CD14-positive monocyte (primary cell): ENCODE data around the gene ZNF302. TPM values are rescaled to one million over a fixed set of nuclear protein-coding genes. Genes with fewer than 3 reads are reported as not detected.

Experiments
- DNase-seq, 3 donors: peaks; one replicate each; pipeline ENCODE4 v3.0.0-alpha.2; 2011 to 2022
- H2AFZ ChIP-seq: 2 replicates; pipeline ENCODE4 v1.6.0; 2012; ENCODE audit warnings: mild to moderate bottlenecking, low read depth, low read length, inconsistent platforms; ENCODE audit not compliant: insufficient read depth, poor library complexity, severe bottlenecking
- H3K27ac ChIP-seq, 2 donors: 1 replicate in 1 of 2; 2 replicates in 1 of 2; pipeline ENCODE4 v1.5.1; 2012 to 2013; ENCODE audit warnings: low read length in 2 of 2, control low read depth in 1 of 2, inconsistent platforms in 1 of 2, low read depth in 1 of 2, mild to moderate bottlenecking in 1 of 2
- H3K27me3 ChIP-seq, 2 donors: one replicate each; pipeline versions ENCODE4 v1.6.0 to v1.6.1; 2011 to 2013; ENCODE audit warnings: low read length in 2 of 2; ENCODE audit not compliant: control insufficient read depth in 2 of 2, insufficient read depth in 2 of 2
- H3K36me3 ChIP-seq, 2 donors: replicated peaks in 1 of 2; 1 replicate in 1 of 2; 2 replicates in 1 of 2; pipeline versions ENCODE4 v1.5.1 to v1.6.1; 2012 to 2013; ENCODE audit warnings: low read length in 2 of 2, control low read depth in 1 of 2, inconsistent platforms in 1 of 2, mild to moderate bottlenecking in 1 of 2; ENCODE audit not compliant: insufficient read depth in 2 of 2, control insufficient read depth in 1 of 2
- H3K4me1 ChIP-seq, 2 donors: 1 replicate in 1 of 2; 2 replicates in 1 of 2; pipeline versions ENCODE4 v1.5.1 to v1.6.1; 2012 to 2013; ENCODE audit warnings: low read length in 2 of 2, control low read depth in 1 of 2, inconsistent platforms in 1 of 2, mild to moderate bottlenecking in 1 of 2, moderate library complexity in 1 of 2; ENCODE audit not compliant: insufficient read depth in 2 of 2, control insufficient read depth in 1 of 2
- H3K4me2 ChIP-seq: replicated peaks from 2 replicates; pipeline ENCODE3; 2012; ENCODE audit warnings: low read length, moderate library complexity, mild to moderate bottlenecking; ENCODE audit not compliant: poor library complexity, severe bottlenecking; ENCODE audit errors: extremely low read depth
- H3K4me3 ChIP-seq, 3 experiments: fragments of 200-600 bp in 1 of 3; sonication (generic) in 1 of 3; replicated peaks in 1 of 3; 1 replicate in 2 of 3; 2 replicates in 1 of 3; pipeline ENCODE4 v1.5.1; 2011 to 2013; ENCODE audit warnings: low read length in 3 of 3, mild to moderate bottlenecking in 3 of 3, control low read depth in 2 of 3, low read depth in 2 of 3, inconsistent platforms in 1 of 3, moderate library complexity in 1 of 3
- H3K79me2 ChIP-seq: 2 replicates; pipeline ENCODE4 v1.6.0; 2012; ENCODE audit warnings: mild to moderate bottlenecking, control low read depth, inconsistent platforms, low read length, moderate library complexity; ENCODE audit not compliant: insufficient read depth
- H3K9ac ChIP-seq: 2 replicates; pipeline ENCODE4 v1.6.0; 2017; ENCODE audit warnings: low read length, mild to moderate bottlenecking; ENCODE audit not compliant: insufficient read depth, poor library complexity, severe bottlenecking
- H3K9me3 ChIP-seq, 2 donors: replicated peaks in 1 of 2; 1 replicate in 1 of 2; 2 replicates in 1 of 2; pipeline versions ENCODE4 v1.5.1 to v1.6.1; 2012 to 2013; ENCODE audit warnings: low read length in 2 of 2, control low read depth in 1 of 2; ENCODE audit not compliant: control insufficient read depth in 1 of 2, insufficient read depth in 1 of 2
- H4K20me1 ChIP-seq: 2 replicates; pipeline ENCODE4 v1.6.0; 2012; ENCODE audit warnings: mild to moderate bottlenecking, low read length, control low read depth, moderate library complexity; ENCODE audit not compliant: insufficient read depth
- H3K27ac Mint-ChIP-seq, 7 donors: one replicate each; pipeline ENCODE4 v1.8.0; 2020; ENCODE audit warnings: mild to moderate bottlenecking in 7 of 7, mixed read lengths in 7 of 7, moderate library complexity in 6 of 7, inconsistent platforms in 2 of 7
- H3K27me3 Mint-ChIP-seq, 3 donors: one replicate each; pipeline ENCODE4 v1.8.0; 2021 to 2022; ENCODE audit warnings: low read depth in 3 of 3, mild to moderate bottlenecking in 3 of 3, mixed read lengths in 3 of 3, moderate library complexity in 3 of 3, inconsistent platforms in 1 of 3
- H3K36me3 Mint-ChIP-seq, 2 donors: one replicate each; pipeline ENCODE4 v1.8.0; 2020; ENCODE audit warnings: mixed read lengths in 2 of 2, inconsistent platforms in 1 of 2, mild to moderate bottlenecking in 1 of 2
- H3K4me1 Mint-ChIP-seq: one replicate; pipeline ENCODE4 v1.8.0; 2020; ENCODE audit warnings: mild to moderate bottlenecking, mixed read lengths
- H3K4me3 Mint-ChIP-seq, 2 donors: one replicate each; pipeline ENCODE4 v1.8.0; 2020; ENCODE audit warnings: mild to moderate bottlenecking in 2 of 2, mixed read lengths in 2 of 2, moderate library complexity in 1 of 2
- H3K9me3 Mint-ChIP-seq, 7 donors: one replicate each; pipeline ENCODE4 v1.8.0; 2020 to 2022; ENCODE audit warnings: mixed read lengths in 7 of 7, mild to moderate bottlenecking in 6 of 7, moderate library complexity in 6 of 7, inconsistent platforms in 2 of 7
- WGBS: methylation state at CpG from one replicate; pipeline ENCODE4 v1.1.5; 2013; ENCODE audit warnings: missing lambda C conversion rate; ENCODE audit not compliant: insufficient coverage; 5-methylcytosine and 5-hydroxymethylcytosine counted together
- intact Hi-C, 2 donors: fragments of 100-400 bp; cut with micrococcal nuclease; formaldehyde crosslinking; loops; one replicate each; pipeline versions ENCODE4 v1.15.0 to v1.15.1; 2023
- polyA plus RNA-seq, 3 donors: library from polyadenylated mRNA; depleted of rRNA in 1 of 3; unstranded in 2 of 3; stranded (reverse) in 1 of 3; fragments of 300-500 nt in 2 of 3; fragments of >200 nt in 1 of 3; fragmentation: Illumina TruSeq in 2 of 3; gene quantifications; 1 replicate in 2 of 3; 2 replicates in 1 of 3; pipeline ENCODE4 v1.2.3, GENCODE V29; 2012 to 2021
- TF ChIP-seq, protein P1 (sequence below): fragments of 200-600 bp; IDR thresholded peaks from one replicate; pipeline ENCODE4 v1.8.0; 2022; ENCODE audit warnings: antibody characterized with exemption, mild to moderate bottlenecking

ZNF302 gene
- polyA plus RNA-seq, 3 donors = 3.2 to 9.0 (median 4.4) TPM

DNA sequence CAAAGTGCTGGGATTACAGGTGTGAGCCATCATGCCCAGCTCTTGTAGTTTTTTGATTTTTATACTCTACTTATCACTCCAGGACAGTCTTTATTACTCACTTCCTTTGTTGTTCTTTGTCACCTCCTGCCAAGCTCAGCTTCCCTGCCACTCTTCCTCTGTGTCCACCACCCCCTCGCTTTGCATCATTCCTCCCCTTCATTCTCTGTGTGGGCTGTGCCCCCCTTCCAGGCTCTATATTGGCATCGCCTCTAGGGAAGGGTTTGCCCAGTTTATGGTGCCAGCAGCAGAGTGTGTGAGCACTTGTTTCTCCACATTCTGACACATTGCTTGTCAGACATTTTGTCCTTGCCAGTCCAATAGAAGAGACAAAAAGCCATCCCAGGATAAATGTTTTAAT, 15.1 kb downstream of the ZNF302 start:
- no peak overlapping the region for H3K4me3 ChIP-seq
- no CpG with 5 or more reads among the region's 2 CpGs for WGBS
- H3K79me2 ChIP-seq = no peaks in the 10 kb centered on the region
- Mint-ChIP-seq H3K27me3 (peaks cover 1 to 7% (median 3%) of the 10 kb centered on the region in 3 donors), H3K4me3 (no peak overlapping the region), H3K9me3 (peaks cover 12 to 46% (median 36%) of the 10 kb centered on the region in 7 donors), H3K4me1 (no peaks in the 10 kb centered on the region), H3K27ac (no peak overlapping the region), H3K36me3 (no peaks in the 10 kb centered on the region)
- no peak for DNase-seq
- intact Hi-C loops = no loop called here
- peaks cover 19 to 30% of the 10 kb centered on the region in 2 donors for H3K9me3 ChIP-seq
- TF ChIP-seq, protein P1, sequence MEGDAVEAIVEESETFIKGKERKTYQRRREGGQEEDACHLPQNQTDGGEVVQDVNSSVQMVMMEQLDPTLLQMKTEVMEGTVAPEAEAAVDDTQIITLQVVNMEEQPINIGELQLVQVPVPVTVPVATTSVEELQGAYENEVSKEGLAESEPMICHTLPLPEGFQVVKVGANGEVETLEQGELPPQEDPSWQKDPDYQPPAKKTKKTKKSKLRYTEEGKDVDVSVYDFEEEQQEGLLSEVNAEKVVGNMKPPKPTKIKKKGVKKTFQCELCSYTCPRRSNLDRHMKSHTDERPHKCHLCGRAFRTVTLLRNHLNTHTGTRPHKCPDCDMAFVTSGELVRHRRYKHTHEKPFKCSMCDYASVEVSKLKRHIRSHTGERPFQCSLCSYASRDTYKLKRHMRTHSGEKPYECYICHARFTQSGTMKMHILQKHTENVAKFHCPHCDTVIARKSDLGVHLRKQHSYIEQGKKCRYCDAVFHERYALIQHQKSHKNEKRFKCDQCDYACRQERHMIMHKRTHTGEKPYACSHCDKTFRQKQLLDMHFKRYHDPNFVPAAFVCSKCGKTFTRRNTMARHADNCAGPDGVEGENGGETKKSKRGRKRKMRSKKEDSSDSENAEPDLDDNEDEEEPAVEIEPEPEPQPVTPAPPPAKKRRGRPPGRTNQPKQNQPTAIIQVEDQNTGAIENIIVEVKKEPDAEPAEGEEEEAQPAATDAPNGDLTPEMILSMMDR = no peak
- H3K27me3 ChIP-seq = no peaks in the 10 kb centered on the region
- no peak overlapping the region for H3K4me2 ChIP-seq
- no peaks in the 10 kb centered on the region for H3K4me1 ChIP-seq
- H3K9ac ChIP-seq = no peak overlapping the region
- H3K27ac ChIP-seq = no peak overlapping the region
- no peaks in the 10 kb centered on the region for H3K36me3 ChIP-seq
- H4K20me1 ChIP-seq = no peaks in the 10 kb centered on the region
- no peak overlapping the region for H2AFZ ChIP-seq

DNA sequence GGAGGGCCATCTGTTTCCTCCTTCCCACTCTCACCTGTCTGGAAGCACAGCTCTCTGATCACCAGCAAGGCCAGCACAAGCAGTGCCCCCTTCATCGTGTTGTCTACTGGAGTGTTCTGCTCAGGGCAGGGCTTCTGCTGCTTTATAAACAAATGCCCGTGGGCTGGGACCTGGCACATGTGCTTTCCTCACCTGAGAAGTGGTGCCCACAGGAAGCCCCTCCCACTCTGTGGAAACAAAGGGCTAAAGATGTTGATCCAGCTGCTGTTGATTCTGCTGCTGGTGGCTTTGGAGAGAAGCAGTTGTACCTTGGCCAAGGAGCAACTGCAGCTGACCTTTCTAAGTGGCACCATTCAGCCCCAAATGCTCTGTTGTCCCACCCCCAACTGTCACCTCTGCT, 30.2 kb downstream of the ZNF302 start:
- no peaks in the 10 kb centered on the region for H3K36me3 ChIP-seq
- no peak overlapping the region for H3K27ac ChIP-seq
- H3K4me2 ChIP-seq = no peak overlapping the region
- H3K27me3 Mint-ChIP-seq = peaks cover 0 to 7% (median 1%) of the 10 kb centered on the region in 3 donors
- H3K79me2 ChIP-seq = no peaks in the 10 kb centered on the region
- TF ChIP-seq, protein P1 = no peak
- H3K4me3 ChIP-seq = no peak overlapping the region
- H3K27me3 ChIP-seq = no peaks in the 10 kb centered on the region
- H3K4me3 Mint-ChIP-seq = no peak overlapping the region
- no peaks in the 10 kb centered on the region for H4K20me1 ChIP-seq
- intact Hi-C loops = no loop called here
- DNase-seq = no peak
- no peak overlapping the region for H3K27ac Mint-ChIP-seq
- peaks cover 14 to 23% of the 10 kb centered on the region in 2 donors for H3K9me3 ChIP-seq
- H3K9me3 Mint-ChIP-seq = peaks cover 23 to 48% (median 30%) of the 10 kb centered on the region in 7 donors
- H2AFZ ChIP-seq = no peak overlapping the region
- H3K9ac ChIP-seq = no peak overlapping the region
- H3K4me1 ChIP-seq = no peaks in the 10 kb centered on the region
- no peaks in the 10 kb centered on the region for H3K4me1 Mint-ChIP-seq
- 89% methylated on average over 2 of the region's 2 CpGs for WGBS
- no peaks in the 10 kb centered on the region for H3K36me3 Mint-ChIP-seq
